HUDEP-2 (cell line): ENCODE measurements around the gene AKAP6.

ENCODE experiments used
- DNase-seq, 76 experiments: peaks; one replicate each; lab custom pipeline; 2025; ENCODE audit not compliant: unreplicated experiment in 76 of 76; lab: John Stamatoyannopoulos, UW

Gene AKAP6

GRCh38 chr14:32639208-32639607 is 310.1 kb downstream of the AKAP6 start:
- DNase-seq, result no peak

GRCh38 chr14:32645551-32645950 is 316.5 kb downstream of the AKAP6 start:
- DNase-seq, result no peak

GRCh38 chr14:32648434-32648833 is 319.3 kb downstream of the AKAP6 start:
- no peak for DNase-seq

- no peak for DNase-seq
These were observed 320.9 kb downstream of the AKAP6 start for GRCh38 chr14:32650030-32650429.

- no peak for DNase-seq
These were observed 321.6 kb downstream of the AKAP6 start for GRCh38 chr14:32650665-32651064.

GRCh38 chr14:32654106-32654505 is 325.0 kb downstream of the AKAP6 start:
- no peak for DNase-seq

- DNase-seq, result no peak
These were observed 327.5 kb downstream of the AKAP6 start for GRCh38 chr14:32656601-32657000.

- no peak for DNase-seq
These were observed 328.0 kb downstream of the AKAP6 start for GRCh38 chr14:32657081-32657480.

GRCh38 chr14:32661216-32661615 is 332.1 kb downstream of the AKAP6 start:
- DNase-seq, result no peak

- no peak for DNase-seq
These were observed 333.1 kb downstream of the AKAP6 start for GRCh38 chr14:32662211-32662610.

- DNase-seq, result no peak
These were observed 337.2 kb downstream of the AKAP6 start for GRCh38 chr14:32666308-32666707.

- no peak for DNase-seq
These were observed 338.2 kb downstream of the AKAP6 start for GRCh38 chr14:32667287-32667686.

- DNase-seq, result no peak
These were observed 338.7 kb downstream of the AKAP6 start for GRCh38 chr14:32667791-32668190.

GRCh38 chr14:32669391-32669790 is 340.3 kb downstream of the AKAP6 start:
- DNase-seq, result no peak

GRCh38 chr14:32675433-32675832 is 346.3 kb downstream of the AKAP6 start:
- DNase-seq, result no peak

GRCh38 chr14:32677129-32677780 is 348.2 kb downstream of the AKAP6 start:
- DNase-seq, result no peak

- DNase-seq, result no peak
These were observed 349.0 kb downstream of the AKAP6 start for GRCh38 chr14:32678088-32678487.

- DNase-seq, result no peak
These were observed 351.0 kb downstream of the AKAP6 start for GRCh38 chr14:32679927-32680612.

- DNase-seq, result no peak
These were observed 352.5 kb downstream of the AKAP6 start for GRCh38 chr14:32681598-32681997.

GRCh38 chr14:32682214-32682613 is 353.1 kb downstream of the AKAP6 start:
- DNase-seq, result no peak

GRCh38 chr14:32683679-32684078 is 354.6 kb downstream of the AKAP6 start:
- no peak for DNase-seq

GRCh38 chr14:32688941-32689340 is 359.8 kb downstream of the AKAP6 start:
- DNase-seq, result no peak
